DND-41 (cell line): ENCODE measurements around the gene ZFYVE26.

Experiments
- ATAC-seq: fragments of 200-7000 bp; cut with Tn5 transposase; 3 replicates; pipeline ENCODE4 v1.9.1; 2021; ENCODE audit warnings: low read depth; ENCODE audit not compliant: insufficient read depth
- DNase-seq: peaks from one replicate; pipeline ENCODE4 v3.0.0-alpha.2; 2020
- H2AFZ ChIP-seq: 2 replicates; pipeline ENCODE4 v1.6.0; 2012; ENCODE audit warnings: low read depth, low read length
- H3K27ac ChIP-seq: 2 replicates; pipeline ENCODE4 v1.5.1; 2012; ENCODE audit warnings: low read length, inconsistent platforms
- H3K27me3 ChIP-seq: fragments of 200-600 bp; sonication (generic); 2 replicates; pipeline ENCODE4 v1.6.0; 2012; ENCODE audit warnings: low read length, mild to moderate bottlenecking, inconsistent platforms; ENCODE audit not compliant: insufficient read depth, poor library complexity
- H3K36me3 ChIP-seq: 2 replicates; pipeline ENCODE4 v1.5.1; 2012; ENCODE audit warnings: low read length, inconsistent platforms; ENCODE audit not compliant: insufficient read depth
- H3K4me1 ChIP-seq: 2 replicates; pipeline ENCODE4 v1.5.1; 2012; ENCODE audit warnings: mild to moderate bottlenecking, low read length; ENCODE audit not compliant: insufficient read depth
- H3K4me2 ChIP-seq: 2 replicates; pipeline ENCODE4 v1.6.0; 2012; ENCODE audit warnings: mild to moderate bottlenecking, moderate library complexity, low read length, inconsistent platforms; ENCODE audit not compliant: insufficient read depth
- H3K4me3 ChIP-seq, 2 experiments: fragments of 200-600 bp in 1 of 2; shearing (Covaris generic) in 1 of 2; 2 replicates each; pipeline ENCODE4 v1.5.1; 2012 to 2016; ENCODE audit warnings: inconsistent platforms in 2 of 2, low read length in 2 of 2, mild to moderate bottlenecking in 2 of 2, low read depth in 1 of 2, moderate library complexity in 1 of 2
- H3K79me2 ChIP-seq: 2 replicates; pipeline ENCODE4 v1.6.0; 2012; ENCODE audit warnings: low read length, inconsistent platforms; ENCODE audit not compliant: insufficient read depth
- H3K9ac ChIP-seq: 2 replicates; pipeline ENCODE4 v1.6.0; 2012; ENCODE audit warnings: low read depth, mild to moderate bottlenecking, inconsistent platforms, low read length, moderate library complexity
- H3K9me3 ChIP-seq: 2 replicates; pipeline ENCODE4 v1.5.1; 2012; ENCODE audit warnings: low read length, moderate library complexity, mild to moderate bottlenecking, inconsistent platforms; ENCODE audit not compliant: insufficient read depth, severe bottlenecking
- H4K20me1 ChIP-seq: 2 replicates; pipeline ENCODE4 v1.6.0; 2012; ENCODE audit warnings: low read length; ENCODE audit not compliant: insufficient read depth
- EZH2 ChIP-seq: IDR thresholded peaks from 3 replicates; pipeline ENCODE4 v1.6.1; 2012; ENCODE audit warnings: borderline replicate concordance, low read depth, mild to moderate bottlenecking, moderate library complexity, low read length, inconsistent platforms; ENCODE audit not compliant: severe bottlenecking
- TF ChIP-seq, protein P1 (sequence below): IDR thresholded peaks from 2 replicates; pipeline ENCODE4 v1.5.1; 2012; ENCODE audit warnings: borderline replicate concordance, low read length, moderate library complexity, mild to moderate bottlenecking; ENCODE audit not compliant: poor library complexity, severe bottlenecking; ENCODE audit errors: extremely low read depth

ZFYVE26 gene

GRCh38 chr14:67857778-67858350, 41.5 kb upstream of the ZFYVE26 start:
- DNase-seq: no peak
- Histone ChIP-seq H3K27ac (no peak overlapping the region), H3K4me3 (no peak overlapping the region), H3K4me1 (no peaks in the 10 kb centered on the region), H3K27me3 (no peaks in the 10 kb centered on the region), H3K9ac (no peak overlapping the region), H3K79me2 (no peaks in the 10 kb centered on the region), H3K4me2 (no peak overlapping the region), H2AFZ (no peak overlapping the region), H3K9me3 (no peaks in the 10 kb centered on the region), H4K20me1 (no peaks in the 10 kb centered on the region), H3K36me3 (no peaks in the 10 kb centered on the region)
- TF ChIP-seq, protein P1, sequence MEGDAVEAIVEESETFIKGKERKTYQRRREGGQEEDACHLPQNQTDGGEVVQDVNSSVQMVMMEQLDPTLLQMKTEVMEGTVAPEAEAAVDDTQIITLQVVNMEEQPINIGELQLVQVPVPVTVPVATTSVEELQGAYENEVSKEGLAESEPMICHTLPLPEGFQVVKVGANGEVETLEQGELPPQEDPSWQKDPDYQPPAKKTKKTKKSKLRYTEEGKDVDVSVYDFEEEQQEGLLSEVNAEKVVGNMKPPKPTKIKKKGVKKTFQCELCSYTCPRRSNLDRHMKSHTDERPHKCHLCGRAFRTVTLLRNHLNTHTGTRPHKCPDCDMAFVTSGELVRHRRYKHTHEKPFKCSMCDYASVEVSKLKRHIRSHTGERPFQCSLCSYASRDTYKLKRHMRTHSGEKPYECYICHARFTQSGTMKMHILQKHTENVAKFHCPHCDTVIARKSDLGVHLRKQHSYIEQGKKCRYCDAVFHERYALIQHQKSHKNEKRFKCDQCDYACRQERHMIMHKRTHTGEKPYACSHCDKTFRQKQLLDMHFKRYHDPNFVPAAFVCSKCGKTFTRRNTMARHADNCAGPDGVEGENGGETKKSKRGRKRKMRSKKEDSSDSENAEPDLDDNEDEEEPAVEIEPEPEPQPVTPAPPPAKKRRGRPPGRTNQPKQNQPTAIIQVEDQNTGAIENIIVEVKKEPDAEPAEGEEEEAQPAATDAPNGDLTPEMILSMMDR: no peak
- no peak for TF ChIP-seq EZH2
- ATAC-seq: no peak

GRCh38 chr14:67856827-67857226, 40.4 kb upstream of the ZFYVE26 start:
- TF ChIP-seq, protein P1: no peak
- TF ChIP-seq EZH2: no peak
- H2AFZ ChIP-seq: no peak overlapping the region
- no peaks in the 10 kb centered on the region for H3K79me2 ChIP-seq
- peaks cover 6% of the 10 kb centered on the region for H4K20me1 ChIP-seq
- H3K27ac ChIP-seq: no peak overlapping the region
- no peaks in the 10 kb centered on the region for H3K4me1 ChIP-seq
- 0 out of 2 replicates have a peak, but pooled peaks cover 2% of the 10 kb centered on the region for H3K36me3 ChIP-seq
- no peaks in the 10 kb centered on the region for H3K9me3 ChIP-seq
- DNase-seq (no peak), ATAC-seq (no peak)
- no peaks in the 10 kb centered on the region for H3K27me3 ChIP-seq
- no peak overlapping the region for H3K4me2 ChIP-seq
- no peak overlapping the region for H3K9ac ChIP-seq
- H3K4me3 ChIP-seq: no peak overlapping the region

DNA sequence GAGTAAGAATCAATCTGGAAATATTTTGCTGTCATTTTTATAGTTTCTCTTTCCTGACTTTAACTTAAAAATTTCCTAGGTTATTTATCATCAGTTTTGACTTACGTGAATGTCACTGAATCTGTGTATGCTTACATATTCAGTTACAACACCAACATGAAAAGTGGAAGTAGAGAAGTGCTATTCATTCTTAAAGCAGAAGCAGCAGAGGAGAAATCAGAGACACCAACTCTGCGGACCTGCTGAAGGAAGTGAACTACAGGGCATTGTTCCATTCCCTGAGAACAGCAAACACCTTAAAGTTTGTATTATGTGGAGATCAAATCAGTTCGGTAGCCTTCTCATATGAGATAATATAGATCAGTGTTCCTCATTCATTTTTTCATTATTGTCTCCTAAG, 37.3 kb upstream of the ZFYVE26 start:
- no peak overlapping the region for H3K27ac ChIP-seq
- H3K9me3 ChIP-seq: no peaks in the 10 kb centered on the region
- 0 out of 2 replicates have a peak, but pooled peaks cover 2% of the 10 kb centered on the region for H3K36me3 ChIP-seq
- no peak overlapping the region for H2AFZ ChIP-seq
- no peak for ATAC-seq
- H3K4me2 ChIP-seq: no peak overlapping the region
- no peaks in the 10 kb centered on the region for H3K27me3 ChIP-seq
- peaks cover 12% of the 10 kb centered on the region for H4K20me1 ChIP-seq
- TF ChIP-seq, protein P1: no peak
- TF ChIP-seq EZH2: no peak
- no peak for DNase-seq
- H3K79me2 ChIP-seq: peaks cover 10% of the 10 kb centered on the region; the same call in 1 of the 2 replicates
- H3K4me1 ChIP-seq: no peaks in the 10 kb centered on the region
- no peak overlapping the region for H3K9ac ChIP-seq
- no peak overlapping the region for H3K4me3 ChIP-seq
